Frontal cortex (tissue), 4 donors: Measurements from ENCODE around the gene ULK4. TPM values are rescaled to one million over a fixed set of nuclear protein-coding genes. Genes with fewer than 3 reads are reported as not detected.
"Not testable (repeated sequence)": the region's sequence is repeated elsewhere in the genome, so short reads cannot be mapped to it uniquely, and the experiment has no call there.

Experiments used
- DNase-seq, 2 donors: peaks; one replicate each; pipeline ENCODE4 v3.0.0; 2012; ENCODE audit warnings: low spot score in 2 of 2
- FAIRE-seq: peaks from 2 replicates; lab custom pipeline; 2012; peaks lifted over from hg19 to GRCh38; lab: Jason Lieb, UNC
- total RNA-seq: library from RNA; depleted of rRNA; stranded (reverse); fragments of >200 nt; gene quantifications from one replicate; pipeline ENCODE4 v1.2.3, GENCODE V29; 2014
- donor health status: control.
- donor health status: control.
- donor health status: control.

Gene ULK4
- total RNA-seq, 1 donor from 2014 or later: 17.5 TPM

- no peak for FAIRE-seq
Observed at GRCh38 chr3:41601404-41601987, 360.4 kb downstream of the ULK4 start.

GRCh38 chr3:41600616-41601015, 361.3 kb downstream of the ULK4 start:
- no peak for DNase-seq
- no peak for FAIRE-seq

More at GRCh38 chr3:41601404-41601987, 360.4 kb downstream of the ULK4 start:
- DNase-seq: no peak

GRCh38 chr3:41599127-41599484, 362.8 kb downstream of the ULK4 start:
- DNase-seq (no peak), FAIRE-seq (no peak)

GRCh38 chr3:41598402-41599126, 363.3 kb downstream of the ULK4 start:
- FAIRE-seq: no peak

GRCh38 chr3:41593774-41594173, 368.1 kb downstream of the ULK4 start:
- no peak for DNase-seq
- FAIRE-seq: no peak

More at GRCh38 chr3:41598402-41599126, 363.3 kb downstream of the ULK4 start:
- no peak for DNase-seq

- FAIRE-seq: no peak
- DNase-seq: no peak
Observed at GRCh38 chr3:41592753-41593510, 369.0 kb downstream of the ULK4 start.

- FAIRE-seq (no peak), DNase-seq (no peak)
Observed at GRCh38 chr3:41583014-41583413, 378.9 kb downstream of the ULK4 start.

- DNase-seq (no peak), FAIRE-seq (no peak)
Observed at GRCh38 chr3:41581700-41582099, 380.2 kb downstream of the ULK4 start.

- DNase-seq (no peak), FAIRE-seq (no peak)
Observed at GRCh38 chr3:41580274-41580959, 381.5 kb downstream of the ULK4 start.

- FAIRE-seq (no peak), DNase-seq (no peak)
Observed at GRCh38 chr3:41579861-41580260, 382.0 kb downstream of the ULK4 start.

GRCh38 chr3:41578798-41579197, 383.1 kb downstream of the ULK4 start:
- FAIRE-seq: no peak
- DNase-seq: no peak

GRCh38 chr3:41575724-41576123, 386.2 kb downstream of the ULK4 start:
- no peak for FAIRE-seq

GRCh38 chr3:41574900-41575299, 387.0 kb downstream of the ULK4 start:
- no peak for DNase-seq
- no peak for FAIRE-seq

More at GRCh38 chr3:41575724-41576123, 386.2 kb downstream of the ULK4 start:
- no peak for DNase-seq

GRCh38 chr3:41573591-41573990, 388.3 kb downstream of the ULK4 start:
- FAIRE-seq: no peak
- DNase-seq: no peak

GRCh38 chr3:41572092-41572491, 389.8 kb downstream of the ULK4 start:
- no peak for DNase-seq
- FAIRE-seq: no peak

GRCh38 chr3:41569632-41570305, 392.1 kb downstream of the ULK4 start:
- DNase-seq (no peak), FAIRE-seq (no peak)

GRCh38 chr3:41565948-41566514, 395.9 kb downstream of the ULK4 start:
- FAIRE-seq (no peak), DNase-seq (no peak)

- no peak for FAIRE-seq
Observed at GRCh38 chr3:41565003-41565402, 396.9 kb downstream of the ULK4 start.

GRCh38 chr3:41556245-41556644, 405.7 kb downstream of the ULK4 start:
- FAIRE-seq, DNase-seq: not testable (repeated sequence)

More at GRCh38 chr3:41565003-41565402, 396.9 kb downstream of the ULK4 start:
- no peak for DNase-seq
